ENCODE measurements around the gene ATG16L2. TPM values are rescaled to one million over a fixed set of nuclear protein-coding genes. Genes with fewer than 3 reads are reported as not detected.

The ATG16L2 gene
- total RNA-seq (2021) (17.5 and 24.0 TPM in 2 replicates), Bru-seq, nascent RNA (percentile 42 among the genes with signal in this experiment), BruChase-seq, experiment 1, labeled RNA remaining after a 2-hour chase (percentile 50 among the genes with signal in this experiment), BruChase-seq, experiment 2, labeled RNA remaining after a 6-hour chase (percentile 45 among the genes with signal in this experiment)
- long read RNA-seq, partial matches to known transcripts = 4 of 15 reads
- long read RNA-seq, other reads (novel, unspliced or antisense) = 9 of 15 reads

- ChIA-PET POLR2A (ENCODE audit: unreplicated experiment) (no interaction called here), CTCF (interaction anchor here (0.6 to 1.0 kb wide), 2 partner anchors 92 to 350 kb away, joined by 4 to 6 read pairs; no protein-coding TSS in a partner anchor)
- DNase-seq = peak; percentile 76 to 93
- Histone ChIP-seq H3K4me2 (peak within 1 kb of the TSS; percentile 96), H3K9me2 (ENCODE audit: insufficient read depth) (no peaks in the 10 kb centered on the region), H3K79me2 (ENCODE audit: low read depth) (peaks cover 27% of the 10 kb centered on the region), H3K4me1 (replicated peaks; ENCODE audit: insufficient read depth) (peaks cover 39% of the 10 kb centered on the region), H3K4me3 (peak within 1 kb of the TSS; percentile 85), H3K27me3 (ENCODE audit: insufficient read depth, low read depth) (no peaks in the 10 kb centered on the region), H3K36me3 (ENCODE audit: low read depth) (no peaks in the 10 kb centered on the region), H3F3A (ENCODE audit: insufficient read depth, low read depth) (peaks cover 26% of the 10 kb centered on the region), H3K9me3 (ENCODE audit: insufficient read depth, low read depth) (no peaks in the 10 kb centered on the region), H3K27ac (peak within 1 kb of the TSS; percentile 74), H2AFZ (peak within 1 kb of the TSS; percentile 93), H4K20me1 (ENCODE audit: insufficient read depth) (no peaks in the 10 kb centered on the region)
- BruUV-seq (replicated peaks) = no TSS peak
- intact Hi-C loops (cut with micrococcal nuclease; ENCODE audit: unreplicated experiment) = loop anchor here (1.0 to 10.0 kb wide), 2 partner anchors 62 to 230 kb away; partner anchors contain the start of gene ARAP1
- TF ChIP-seq CTCF (conservative IDR thresholded peaks at IDR 0.05) (no peak; the same call in 1 of the 2 replicates), EZH2 (IDR thresholded peaks at IDR 0.05; ENCODE audit: low read depth) (no peak)
These were observed at the start of gene ATG16L2 for GRCh38 chr11:72814286-72815109. Gene ATG16L2 (plus strand): TSS chr11:72814411. CDS start chr11:72814446, 35 bp downstream.

GRCh38 chr11:72764503-72764902 is 49.7 kb upstream of the ATG16L2 start:
- H2AFZ ChIP-seq = no peak overlapping the region
- H3K36me3 ChIP-seq (ENCODE audit: low read depth) = no peaks in the 10 kb centered on the region
- ChIA-PET POLR2A (ENCODE audit: unreplicated experiment) (no interaction called here), CTCF (no interaction called here)
- no peaks in the 10 kb centered on the region for H3K9me3 ChIP-seq (ENCODE audit: insufficient read depth, low read depth)
- H3K4me1 ChIP-seq (replicated peaks; ENCODE audit: insufficient read depth) = no peaks in the 10 kb centered on the region
- H3F3A ChIP-seq (ENCODE audit: insufficient read depth, low read depth) = peaks cover 5% of the 10 kb centered on the region; the same call in 1 of the 2 replicates
- intact Hi-C loops (cut with micrococcal nuclease; ENCODE audit: unreplicated experiment) = no loop called here
- H3K4me3 ChIP-seq = no peak overlapping the region
- TF ChIP-seq CTCF (conservative IDR thresholded peaks at IDR 0.05) (no peak), EZH2 (IDR thresholded peaks at IDR 0.05; ENCODE audit: low read depth) (no peak)
- no TSS peak for BruUV-seq (replicated peaks)
- H3K27ac ChIP-seq = no peak overlapping the region
- no peaks in the 10 kb centered on the region for H3K9me2 ChIP-seq (ENCODE audit: insufficient read depth)
- no peak overlapping the region for H3K4me2 ChIP-seq
- no peaks in the 10 kb centered on the region for H3K27me3 ChIP-seq (ENCODE audit: insufficient read depth, low read depth)
- peaks cover 46% of the 10 kb centered on the region for H4K20me1 ChIP-seq (ENCODE audit: insufficient read depth)
- no peak for DNase-seq
- H3K79me2 ChIP-seq (ENCODE audit: low read depth) = peaks cover 4% of the 10 kb centered on the region; the same call in 1 of the 2 replicates

- H3K4me2 ChIP-seq = no peak overlapping the region
- TF ChIP-seq EZH2 (IDR thresholded peaks at IDR 0.05; ENCODE audit: low read depth) (no peak), CTCF (conservative IDR thresholded peaks at IDR 0.05) (no peak)
- no TSS peak for BruUV-seq (replicated peaks)
- no peaks in the 10 kb centered on the region for H3K36me3 ChIP-seq (ENCODE audit: low read depth)
- no peaks in the 10 kb centered on the region for H3K79me2 ChIP-seq (ENCODE audit: low read depth)
- H3K27ac ChIP-seq = no peak overlapping the region
- POLR2A ChIA-PET (ENCODE audit: unreplicated experiment) = interaction anchor here (0.6 to 0.7 kb wide), 3 partner anchors 13 to 491 kb away, joined by 3 to 8 read pairs (median 4); no protein-coding TSS in a partner anchor
- H3F3A ChIP-seq (ENCODE audit: insufficient read depth, low read depth) = no peaks in the 10 kb centered on the region
- peaks cover 46% of the 10 kb centered on the region for H4K20me1 ChIP-seq (ENCODE audit: insufficient read depth)
- CTCF ChIA-PET = no interaction called here
- H2AFZ ChIP-seq = no peak overlapping the region
- intact Hi-C loops (cut with micrococcal nuclease; ENCODE audit: unreplicated experiment) = no loop called here
- H3K9me2 ChIP-seq (ENCODE audit: insufficient read depth) = no peaks in the 10 kb centered on the region
- H3K9me3 ChIP-seq (ENCODE audit: insufficient read depth, low read depth) = no peaks in the 10 kb centered on the region
- H3K4me3 ChIP-seq = no peak overlapping the region
- no peaks in the 10 kb centered on the region for H3K4me1 ChIP-seq (replicated peaks; ENCODE audit: insufficient read depth)
- no peaks in the 10 kb centered on the region for H3K27me3 ChIP-seq (ENCODE audit: insufficient read depth, low read depth)
- DNase-seq = no peak
These were observed 47.9 kb upstream of the ATG16L2 start for GRCh38 chr11:72766152-72766902.
